ENCODE measurements around the gene GPR78. TPM values are rescaled to one million over a fixed set of nuclear protein-coding genes. Genes with fewer than 3 reads are reported as not detected.

Gene GPR78
- total RNA-seq, 2 donors from 2014 or later: not detected

- TF ChIP-seq CTCF (IDR thresholded peaks at IDR 0.05): no peak
- no peaks in the 10 kb centered on the region for H3K27me3 ChIP-seq
- H3K9me3 ChIP-seq: no peaks in the 10 kb centered on the region
- no peak overlapping the region for H3K4me3 ChIP-seq
- peaks cover 0 to 4% of the 10 kb centered on the region in 2 donors for H3K4me1 ChIP-seq
- H3K27ac ChIP-seq: no peak overlapping the region
- no peak for DNase-seq (ENCODE audit: low spot score)
- no peaks in the 10 kb centered on the region for H3K36me3 ChIP-seq
Measured at GRCh38 chr4:8612646-8613045, 32.5 kb downstream of the GPR78 start.

GRCh38 chr4:8613421-8614364 lies 33.5 kb downstream of the GPR78 start:
- TF ChIP-seq CTCF (IDR thresholded peaks at IDR 0.05): no peak
- Histone ChIP-seq H3K27ac (no peak overlapping the region), H3K27me3 (no peaks in the 10 kb centered on the region), H3K36me3 (no peaks in the 10 kb centered on the region), H3K4me1 (no peaks in the 10 kb centered on the region), H3K4me3 (no peak overlapping the region), H3K9me3 (no peaks in the 10 kb centered on the region)
- no peak for DNase-seq (ENCODE audit: low spot score)

- H3K27ac ChIP-seq: no peak overlapping the region
- H3K4me3 ChIP-seq: no peak overlapping the region
- H3K9me3 ChIP-seq: no peaks in the 10 kb centered on the region
- no peaks in the 10 kb centered on the region for H3K27me3 ChIP-seq
- H3K36me3 ChIP-seq: no peaks in the 10 kb centered on the region
- H3K4me1 ChIP-seq: no peaks in the 10 kb centered on the region
- TF ChIP-seq CTCF (IDR thresholded peaks at IDR 0.05): no peak
- no peak for DNase-seq (ENCODE audit: low spot score)
Measured at GRCh38 chr4:8614365-8615193, 34.4 kb downstream of the GPR78 start.

GRCh38 chr4:8615366-8615765 lies 35.2 kb downstream of the GPR78 start:
- Histone ChIP-seq H3K9me3 (no peaks in the 10 kb centered on the region), H3K27ac (no peak overlapping the region), H3K4me1 (no peaks in the 10 kb centered on the region), H3K4me3 (no peak overlapping the region), H3K36me3 (no peaks in the 10 kb centered on the region), H3K27me3 (no peaks in the 10 kb centered on the region)
- TF ChIP-seq CTCF (IDR thresholded peaks at IDR 0.05): no peak
- no peak for DNase-seq (ENCODE audit: low spot score)

- no peaks in the 10 kb centered on the region for H3K9me3 ChIP-seq
- TF ChIP-seq CTCF (IDR thresholded peaks at IDR 0.05): no peak
- H3K36me3 ChIP-seq: no peaks in the 10 kb centered on the region
- no peak overlapping the region for H3K4me3 ChIP-seq
- DNase-seq (ENCODE audit: low spot score): no peak
- H3K4me1 ChIP-seq: no peaks in the 10 kb centered on the region
- H3K27ac ChIP-seq: no peak overlapping the region
- no peaks in the 10 kb centered on the region for H3K27me3 ChIP-seq
Measured at GRCh38 chr4:8615921-8616787, 36.0 kb downstream of the GPR78 start.

All from right atrium auricular region (tissue), 2 donors.